Pons (tissue), 1 donor: ENCODE data around the gene RARA.
"Not testable (repeated sequence)": the region's sequence is repeated elsewhere in the genome, so short reads cannot be mapped to it uniquely, and the experiment has no call there.

Experiments used
- DNase-seq: peaks from one replicate; pipeline ENCODE4 v3.0.0-alpha.2; 2016; ENCODE audit warnings: low spot score

The RARA gene

DNA sequence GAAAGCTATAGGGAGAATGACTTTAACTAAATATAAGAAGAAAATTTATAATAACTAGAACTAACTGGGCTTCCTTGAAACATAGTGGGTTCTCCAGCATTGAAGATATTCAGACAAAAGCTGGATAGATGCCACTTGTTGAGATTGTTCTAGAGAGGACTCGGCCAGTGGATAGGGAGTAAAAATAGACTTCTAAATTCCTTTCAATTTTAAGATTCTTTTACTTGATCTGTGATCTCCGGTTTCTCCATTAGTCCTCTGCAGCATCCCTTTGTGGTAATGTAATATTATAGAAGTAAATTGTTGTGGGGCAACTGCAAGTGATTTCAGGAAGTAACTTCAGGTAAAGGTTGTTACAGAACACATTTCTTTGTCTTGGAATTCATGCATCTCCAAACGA is 10.3 kb upstream of the RARA start:
- DNase-seq: no peak

GRCh38 chr17:40299159-40299757 is 9.7 kb upstream of the RARA start:
- DNase-seq: not testable (repeated sequence)

- DNase-seq: no peak
These were observed 7.7 kb upstream of the RARA start for GRCh38 chr17:40301315-40301714.

DNA sequence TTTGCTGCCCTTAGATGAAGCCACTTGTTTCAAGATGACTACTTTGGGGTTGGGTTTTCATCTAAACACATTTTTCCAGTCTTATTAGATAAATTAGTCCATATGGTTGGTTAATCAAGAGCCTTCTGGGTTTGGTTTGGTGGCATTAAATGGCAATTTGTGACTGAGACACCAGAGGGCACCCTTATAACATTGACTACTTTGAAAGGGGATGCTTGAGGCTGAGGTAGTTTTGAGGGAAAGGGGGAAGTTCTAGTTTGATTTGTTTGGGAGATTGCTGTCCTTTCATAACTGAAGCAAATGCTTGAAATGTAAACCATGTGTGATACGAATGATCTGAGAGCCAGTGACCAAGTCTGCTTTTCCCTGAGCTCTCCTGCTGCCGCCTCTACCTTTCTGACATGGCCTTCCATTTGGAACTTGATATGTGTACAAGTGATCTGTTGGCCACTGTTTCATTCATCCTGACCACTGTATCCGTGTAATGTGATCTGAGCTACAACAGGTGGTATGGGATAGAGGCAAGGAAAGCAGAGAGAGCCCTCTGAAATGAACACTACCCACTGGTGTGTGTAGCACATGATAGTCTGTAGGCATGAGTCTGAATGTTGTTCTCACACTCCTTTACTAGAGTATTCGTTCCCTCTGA is 5.8 kb upstream of the RARA start:
- peak; percentile 77 for DNase-seq

GRCh38 chr17:40303708-40304551 is 5.0 kb upstream of the RARA start:
- DNase-seq: no peak

DNA sequence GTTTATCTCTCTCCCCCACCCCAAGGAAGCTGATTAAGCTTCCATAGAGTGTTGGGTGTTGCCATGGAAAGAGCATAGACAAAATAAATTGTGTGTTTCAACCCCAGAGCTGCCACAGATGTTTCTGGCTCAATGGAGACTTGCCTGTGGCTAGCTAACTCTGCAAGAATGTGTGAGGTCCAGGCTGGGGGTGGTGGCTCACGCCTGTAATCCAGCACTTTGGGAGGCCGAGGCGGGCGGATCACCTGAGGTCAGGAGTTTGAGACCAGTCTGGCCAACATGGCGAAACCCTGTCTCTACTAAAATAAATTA is 4.5 kb upstream of the RARA start:
- not testable (repeated sequence) for DNase-seq

GRCh38 chr17:40304866-40305265 is 4.1 kb upstream of the RARA start:
- not testable (repeated sequence) for DNase-seq

GRCh38 chr17:40306395-40306794 is 2.6 kb upstream of the RARA start:
- no peak for DNase-seq

DNA sequence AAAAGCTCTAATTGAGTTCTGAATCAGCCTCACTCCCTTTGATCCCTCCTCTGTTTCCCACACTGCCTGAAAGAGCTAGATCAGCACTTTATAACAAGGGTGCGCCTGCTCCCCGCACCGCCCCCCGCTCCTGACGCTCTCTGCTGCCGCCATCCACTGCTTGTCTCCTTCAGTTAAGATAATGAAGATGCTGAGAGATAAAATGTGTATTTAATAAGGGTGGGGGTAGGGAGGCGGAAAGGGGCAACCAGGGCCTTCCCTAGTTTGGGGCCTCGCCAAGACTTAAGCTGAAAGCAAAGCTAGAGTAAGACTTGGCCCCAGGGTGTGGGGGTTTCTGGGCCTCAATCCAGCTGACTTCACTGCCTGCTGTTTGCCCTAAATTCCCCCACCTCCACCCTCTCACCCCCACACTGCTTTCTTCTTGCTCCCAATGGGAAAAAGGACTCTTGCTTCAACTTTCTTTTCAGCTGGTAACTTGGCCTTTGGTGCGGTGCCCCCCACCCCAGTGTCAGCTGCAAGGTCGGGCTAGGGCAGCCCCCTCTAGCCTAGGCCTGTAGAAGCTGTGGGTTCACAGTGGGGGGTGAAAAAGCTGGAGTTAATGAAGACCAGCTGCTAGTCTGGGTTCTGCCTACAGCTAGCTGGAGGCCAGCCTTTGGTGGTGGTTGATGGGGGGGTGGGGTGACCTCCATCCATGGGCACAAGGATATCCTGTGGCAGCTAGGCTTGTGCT is 1.8 kb upstream of the RARA start:
- DNase-seq: no peak

GRCh38 chr17:40307740-40308239 is 1.2 kb upstream of the RARA start:
- no peak for DNase-seq

GRCh38 chr17:40309949-40310510 is 1.1 kb downstream of the RARA start:
- DNase-seq: no peak

DNA sequence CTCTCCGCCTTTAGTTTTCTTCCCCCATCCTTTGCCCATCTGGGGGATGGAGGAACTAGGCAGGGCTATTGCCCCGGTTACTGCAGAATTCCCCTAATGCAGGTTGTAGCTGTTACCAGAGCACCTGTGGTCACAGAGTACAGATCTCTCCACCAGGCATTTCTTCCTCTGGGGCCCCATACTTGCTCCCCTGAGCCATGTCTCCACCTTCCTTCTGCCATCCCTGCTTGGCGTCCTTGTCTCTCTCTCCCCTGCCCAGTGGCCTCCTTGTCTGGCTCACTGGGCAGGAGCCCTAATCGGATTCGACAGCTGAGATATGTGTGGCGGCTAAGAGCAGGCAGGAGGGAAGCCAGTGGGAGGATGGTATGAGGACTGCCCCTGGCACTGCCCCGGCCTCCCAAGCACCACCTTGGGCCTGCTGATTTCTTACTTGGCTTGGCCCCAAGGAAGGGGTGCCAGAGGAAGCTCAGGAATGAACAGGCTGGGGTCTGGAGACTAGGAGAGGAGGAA is 2.0 kb downstream of the RARA start:
- DNase-seq: no peak

- DNase-seq: no peak
These were observed 2.6 kb downstream of the RARA start for GRCh38 chr17:40311575-40311974.

DNA sequence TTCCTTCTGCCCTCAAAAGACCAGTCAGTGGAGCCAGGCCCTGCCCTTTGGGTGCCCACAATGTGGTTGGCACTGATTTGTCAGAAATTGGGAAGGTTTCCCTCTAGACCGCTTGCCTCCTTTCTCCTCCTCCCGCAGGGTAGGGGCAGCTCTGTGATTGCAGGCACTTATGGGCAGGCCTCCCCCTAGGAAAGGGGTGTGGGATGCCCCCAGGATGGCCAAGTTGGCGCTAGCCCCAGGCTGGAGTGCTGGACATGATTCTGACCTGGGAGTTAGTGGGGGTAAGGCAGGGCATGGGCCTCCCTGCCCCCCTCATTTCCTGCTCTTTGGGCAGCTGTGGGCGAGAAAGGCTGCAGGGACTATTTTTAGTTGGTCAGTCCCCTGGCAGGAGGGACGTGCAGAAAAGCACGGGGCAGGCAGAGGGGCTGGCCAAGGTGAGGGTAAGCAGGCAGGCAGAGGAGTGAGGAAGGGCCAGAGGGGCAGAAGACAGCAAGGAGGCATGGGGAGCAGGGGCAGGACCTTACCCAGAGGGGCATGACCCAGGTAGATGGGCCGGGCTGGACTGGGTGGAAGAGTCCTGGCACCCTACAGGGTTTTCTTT is 3.3 kb downstream of the RARA start:
- no peak for DNase-seq

- no peak for DNase-seq
These were observed 4.1 kb downstream of the RARA start for GRCh38 chr17:40312893-40313667.

- no peak for DNase-seq
These were observed 4.9 kb downstream of the RARA start for GRCh38 chr17:40313668-40314583.

- DNase-seq: no peak
These were observed 5.6 kb downstream of the RARA start for GRCh38 chr17:40314584-40314956.

DNA sequence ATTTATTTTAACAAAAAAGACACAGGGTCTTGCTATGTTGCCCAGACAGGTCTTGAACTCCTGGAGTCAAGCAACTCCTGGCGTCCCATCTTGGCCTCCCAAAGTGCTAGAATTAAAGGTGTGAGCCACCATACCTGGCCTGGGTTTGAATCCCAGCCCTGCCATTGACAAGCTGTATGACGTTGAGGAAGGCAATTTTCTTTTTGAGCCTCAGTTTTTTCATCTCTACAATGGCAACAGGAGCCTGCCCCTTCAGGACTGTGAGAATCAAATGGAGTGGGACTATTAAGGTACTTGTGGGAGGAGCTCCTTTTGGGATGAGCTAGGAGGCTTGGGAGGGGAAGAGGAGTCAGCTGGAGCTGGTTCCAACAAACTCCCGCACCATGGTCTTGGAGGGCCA is 6.2 kb downstream of the RARA start:
- DNase-seq: no peak

DNA sequence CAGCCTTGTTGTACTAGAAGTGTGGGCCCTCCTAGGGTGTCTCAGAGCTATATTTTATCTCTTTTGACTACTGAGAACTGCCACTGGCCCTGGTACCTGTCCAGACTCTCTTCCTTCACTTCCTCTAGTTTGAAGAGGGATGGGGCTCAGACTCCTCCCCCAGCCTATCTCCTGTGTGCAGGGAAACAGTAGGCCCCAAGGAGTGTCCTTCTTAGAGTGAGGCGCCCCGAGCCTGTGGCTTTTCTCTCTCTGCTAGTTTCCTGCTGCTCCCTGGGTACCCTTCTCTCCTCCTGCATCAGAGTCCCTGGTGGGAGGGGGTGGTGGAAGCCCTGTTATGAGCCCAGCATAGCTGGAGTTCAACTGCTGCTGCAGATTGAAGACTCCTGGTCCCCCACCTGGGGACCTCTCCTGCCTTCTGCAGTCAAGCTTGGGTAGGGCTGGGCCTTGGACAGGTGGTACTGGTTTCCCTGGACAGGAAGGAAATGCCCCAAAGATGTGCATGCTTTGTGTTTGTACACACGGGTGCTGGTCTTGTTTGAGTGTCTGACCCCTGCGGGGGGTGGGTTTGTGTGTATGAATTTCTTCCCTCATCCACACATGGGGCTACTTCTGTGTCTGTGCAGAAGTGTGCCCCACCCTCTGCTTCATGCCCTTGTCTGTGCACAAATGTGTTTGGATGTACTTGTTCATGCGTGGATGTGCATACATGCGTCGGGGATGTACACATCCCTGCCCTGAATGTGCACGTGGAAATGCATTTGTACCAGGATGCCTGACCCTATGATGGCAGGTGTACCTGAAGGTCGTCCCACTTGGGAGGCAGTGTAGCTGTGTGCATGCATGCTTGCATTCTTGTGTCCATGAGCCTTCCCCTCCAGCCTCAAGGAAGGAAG is 6.9 kb downstream of the RARA start:
- DNase-seq: no peak
